ENCODE results near the gene C20orf141.

DNA sequence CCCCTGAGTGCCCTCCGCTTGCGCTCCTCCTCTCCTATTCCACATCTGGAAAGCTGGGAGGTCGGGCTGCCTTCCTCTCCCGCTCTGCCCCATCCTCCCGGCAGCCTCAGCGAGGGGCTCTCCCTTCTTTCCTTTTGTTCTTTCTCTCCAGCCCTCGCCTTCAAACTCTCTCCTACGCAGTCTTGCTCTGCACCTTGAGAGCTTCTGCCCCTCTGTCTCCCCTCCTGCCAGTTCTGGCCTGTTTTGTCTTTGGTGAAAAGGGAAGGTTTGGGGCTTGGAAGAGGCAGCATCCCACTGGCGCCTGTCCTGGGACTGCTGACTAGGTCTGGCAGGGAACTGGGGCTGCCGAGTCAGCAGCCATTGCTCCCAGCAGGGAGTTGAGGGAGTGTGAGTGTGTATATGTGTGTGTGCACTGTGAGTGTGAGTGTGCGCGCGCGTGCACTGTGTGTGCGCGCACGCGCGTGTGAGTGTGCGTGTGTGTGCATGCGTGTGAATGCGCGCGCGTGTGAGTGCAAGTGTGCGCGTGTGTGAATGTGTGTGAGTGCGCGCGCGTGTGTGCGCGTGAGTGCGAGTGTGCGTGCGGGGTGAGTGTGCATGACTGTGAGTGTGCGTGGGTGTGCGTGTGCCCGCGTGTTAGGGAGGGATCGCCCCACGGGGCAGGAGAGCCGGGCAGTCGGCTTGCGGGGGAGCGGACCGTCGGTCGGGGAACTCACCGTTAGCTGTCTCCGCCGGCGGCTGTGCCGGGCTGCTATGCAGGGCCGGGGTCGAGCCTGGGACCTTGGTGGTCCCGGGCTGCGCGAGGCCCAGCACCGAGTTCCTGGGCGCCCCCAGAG is 14.9 kb upstream of the C20orf141 start:
- TF ChIP-seq EZH2 (IDR thresholded peaks at IDR 0.05) (no peak), POLR2AphosphoS5 (IDR thresholded peaks at IDR 0.05; ENCODE audit: borderline replicate concordance, low read depth, low read length) (no peak), FOXP2 (optimal IDR thresholded peaks at IDR 0.05; ENCODE audit: control extremely low read depth, extremely low read length, insufficient read depth) (no peak)

All from SK-N-MC (cell line).